ENCODE data around the gene USH1C. TPM values are rescaled to one million over a fixed set of nuclear protein-coding genes. Genes with fewer than 3 reads are reported as not detected.

Gene USH1C
- total and polyA plus RNA-seq, 2 of the 4 experiments (the other 2 are of a cell fraction): not detected

- H3K27me3 ChIP-seq (ENCODE audit: control insufficient read depth, insufficient read depth, low read length): peaks cover 16% of the 10 kb centered on the region
- H3K14ac ChIP-seq (replicated peaks; ENCODE audit: low read depth, low read length): no peak overlapping the region
- DNase-seq (no peak), ATAC-seq (ENCODE audit: low read depth) (no peak)
- no peak overlapping the region for H4K8ac ChIP-seq (ENCODE audit: low read depth in 2 of 2, low read length in 2 of 2)
- in situ Hi-C loops (cut with MboI; ENCODE audit: low sequenced_read_pairs) (loop anchor here (25.0 kb wide), 1 partner anchor 578 kb away; no protein-coding TSS in a partner anchor), intact Hi-C loops (cut with micrococcal nuclease) (no loop called here), dilution Hi-C loops (cut with HindIII; ENCODE audit: low sequenced_read_pairs, unreplicated experiment) (no loop called here)
- no peak overlapping the region for H3K4me3 ChIP-seq (ENCODE audit: insufficient read depth, low read depth, low read length)
- H2AK9ac ChIP-seq (replicated peaks; ENCODE audit: low read depth, low read length, poor library complexity): no peak overlapping the region
- H3K4me2 ChIP-seq (ENCODE audit: low read depth, low read length): no peak overlapping the region
- no peak overlapping the region for H2BK120ac ChIP-seq (ENCODE audit: low read depth, low read length)
- no peak overlapping the region for H3K56ac ChIP-seq (ENCODE audit: extremely low read depth, insufficient read depth, low read length)
- H3K18ac ChIP-seq (ENCODE audit: low read depth, low read length): no peak overlapping the region
- H3K9me3 ChIP-seq (ENCODE audit: control insufficient read depth, insufficient read depth, low read length): no peaks in the 10 kb centered on the region
- no peak overlapping the region for H3K27ac ChIP-seq (ENCODE audit: insufficient read depth, low read length)
- no peak overlapping the region for H3K23ac ChIP-seq (ENCODE audit: low read depth, low read length)
- no peaks in the 10 kb centered on the region; the same call in 1 of the 2 replicates for H3K9me1 ChIP-seq (ENCODE audit: insufficient read depth, low read length)
- H3K4me1 ChIP-seq (ENCODE audit: control insufficient read depth, insufficient read depth, low read length): no peaks in the 10 kb centered on the region
- no peak overlapping the region for H2BK20ac ChIP-seq (ENCODE audit: low read depth, low read length)
- CTCF ChIA-PET: no interaction called here
- 80% methylated on average over 1 of the region's 5 CpGs; no CpG with 5 or more reads in 1 of the 2 experiments for WGBS, 2 experiments (ENCODE audit: extremely low coverage in 2 of 2, insufficient read length in 1 of 2)
- H4K5ac ChIP-seq (ENCODE audit: low read depth, low read length): no peak overlapping the region
- H2AFZ ChIP-seq (replicated peaks; ENCODE audit: low read length, poor library complexity): no peak overlapping the region
- BruUV-seq (replicated peaks): no TSS peak
- no peaks in the 10 kb centered on the region for H3K79me1 ChIP-seq (ENCODE audit: low read depth in 1 of 2, low read length in 2 of 2)
- no peaks in the 10 kb centered on the region for H3K36me3 ChIP-seq (ENCODE audit: control insufficient read depth, insufficient read depth, low read length)
- no peak overlapping the region for H2BK15ac ChIP-seq (ENCODE audit: low read depth, low read length)
- no peaks in the 10 kb centered on the region for H4K20me1 ChIP-seq (ENCODE audit: insufficient read depth, low read length)
- H2AK5ac ChIP-seq (ENCODE audit: low read depth, low read length): no peak overlapping the region
- H3K4ac ChIP-seq (ENCODE audit: low read depth, low read length): no peak overlapping the region
- no peak overlapping the region for H2BK5ac ChIP-seq (ENCODE audit: low read depth, low read length, poor library complexity, severe bottlenecking)
- POLR2A ChIA-PET (ENCODE audit: unreplicated experiment): no interaction called here
- TF ChIP-seq CTCF (conservative IDR thresholded peaks at IDR 0.05; ENCODE audit: low read depth, low read length) (no peak), RFX5 (IDR thresholded peaks at IDR 0.05; ENCODE audit: low read depth, low read length) (no peak), RCOR1 (IDR thresholded peaks at IDR 0.05; ENCODE audit: insufficient replicate concordance, low read length) (no peak), MAFK (IDR thresholded peaks at IDR 0.05; ENCODE audit: low read depth, low read length) (no peak), CHD1 (IDR thresholded peaks at IDR 0.05; ENCODE audit: low read depth, low read length) (no peak), MAZ (IDR thresholded peaks at IDR 0.05; ENCODE audit: borderline replicate concordance, low read depth, low read length) (no peak), BHLHE40 (IDR thresholded peaks at IDR 0.05; ENCODE audit: low read depth, low read length) (no peak), SMC3 (IDR thresholded peaks at IDR 0.05; ENCODE audit: low read depth, low read length) (no peak), CEBPB (IDR thresholded peaks at IDR 0.05; ENCODE audit: low read depth, low read length) (no peak), USF2 (IDR thresholded peaks at IDR 0.05; ENCODE audit: low read depth, low read length) (no peak), ELK1 (IDR thresholded peaks at IDR 0.05; ENCODE audit: borderline replicate concordance, low read depth, low read length) (no peak), POLR2A (IDR thresholded peaks at IDR 0.05; ENCODE audit: low read depth, low read length) (no peak), MXI1 (IDR thresholded peaks at IDR 0.05; ENCODE audit: borderline replicate concordance, low read depth, low read length) (no peak), RAD21 (IDR thresholded peaks at IDR 0.05; ENCODE audit: low read length) (no peak), FOS (IDR thresholded peaks at IDR 0.05; ENCODE audit: low read depth, low read length) (no peak), NFE2L2 (IDR thresholded peaks at IDR 0.05; ENCODE audit: low read depth, low read length) (no peak)
- no peak overlapping the region for H3K9ac ChIP-seq (ENCODE audit: low read depth, low read length)
- no peak overlapping the region for H4K91ac ChIP-seq (ENCODE audit: insufficient read depth, low read depth, low read length)
Measured at GRCh38 chr11:17515443-17516176, 28.6 kb downstream of the USH1C start.

All from IMR-90 (cell line).